HL-60 (cell line): Measurements from ENCODE around the gene APOBEC2.

Experiments used
- DNase-seq, 2 experiments: peaks; one replicate each; pipeline ENCODE4 v3.0.0-alpha.2; 2010 to 2020; ENCODE audit warnings: low read depth in 1 of 2, low spot score in 1 of 2
- H3K27ac ChIP-seq: fragments of 250-450 bp; sonication (Bioruptor Pico); replicated peaks from 2 replicates; pipeline ENCODE4 v1.5.1; 2020; ENCODE audit warnings: mild to moderate bottlenecking, moderate library complexity
- H3K27me3 ChIP-seq: fragments of 250-450 bp; sonication (Bioruptor Pico); 2 replicates; pipeline ENCODE4 v1.5.1; 2021; ENCODE audit warnings: mild to moderate bottlenecking, moderate library complexity; ENCODE audit not compliant: insufficient read depth, poor library complexity, severe bottlenecking
- H3K4me3 ChIP-seq: replicated peaks from 2 replicates; pipeline ENCODE4 v1.5.1; 2011; ENCODE audit warnings: mild to moderate bottlenecking, control low read depth, low read length; ENCODE audit not compliant: insufficient read depth
- CTCF ChIP-seq: IDR thresholded peaks from one replicate; pipeline ENCODE4 v1.5.1; 2011; ENCODE audit warnings: low read length, control low read depth, inconsistent platforms; ENCODE audit not compliant: insufficient read depth
- GABPA ChIP-seq: IDR thresholded peaks from 2 replicates; pipeline ENCODE4 v1.6.1; 2012; ENCODE audit warnings: low read depth
- POLR2AphosphoS5 ChIP-seq: IDR thresholded peaks from 2 replicates; pipeline ENCODE4 v1.6.1; 2012; ENCODE audit warnings: low read depth
- SPI1 ChIP-seq: IDR thresholded peaks from 2 replicates; pipeline ENCODE4 v1.6.1; 2012; ENCODE audit warnings: low read depth, mild to moderate bottlenecking, borderline replicate concordance
- TF ChIP-seq, protein P1 (sequence below): IDR thresholded peaks from 2 replicates; pipeline ENCODE4 v1.6.1; 2012; ENCODE audit warnings: low read depth; ENCODE audit not compliant: insufficient replicate concordance

Gene APOBEC2

DNA sequence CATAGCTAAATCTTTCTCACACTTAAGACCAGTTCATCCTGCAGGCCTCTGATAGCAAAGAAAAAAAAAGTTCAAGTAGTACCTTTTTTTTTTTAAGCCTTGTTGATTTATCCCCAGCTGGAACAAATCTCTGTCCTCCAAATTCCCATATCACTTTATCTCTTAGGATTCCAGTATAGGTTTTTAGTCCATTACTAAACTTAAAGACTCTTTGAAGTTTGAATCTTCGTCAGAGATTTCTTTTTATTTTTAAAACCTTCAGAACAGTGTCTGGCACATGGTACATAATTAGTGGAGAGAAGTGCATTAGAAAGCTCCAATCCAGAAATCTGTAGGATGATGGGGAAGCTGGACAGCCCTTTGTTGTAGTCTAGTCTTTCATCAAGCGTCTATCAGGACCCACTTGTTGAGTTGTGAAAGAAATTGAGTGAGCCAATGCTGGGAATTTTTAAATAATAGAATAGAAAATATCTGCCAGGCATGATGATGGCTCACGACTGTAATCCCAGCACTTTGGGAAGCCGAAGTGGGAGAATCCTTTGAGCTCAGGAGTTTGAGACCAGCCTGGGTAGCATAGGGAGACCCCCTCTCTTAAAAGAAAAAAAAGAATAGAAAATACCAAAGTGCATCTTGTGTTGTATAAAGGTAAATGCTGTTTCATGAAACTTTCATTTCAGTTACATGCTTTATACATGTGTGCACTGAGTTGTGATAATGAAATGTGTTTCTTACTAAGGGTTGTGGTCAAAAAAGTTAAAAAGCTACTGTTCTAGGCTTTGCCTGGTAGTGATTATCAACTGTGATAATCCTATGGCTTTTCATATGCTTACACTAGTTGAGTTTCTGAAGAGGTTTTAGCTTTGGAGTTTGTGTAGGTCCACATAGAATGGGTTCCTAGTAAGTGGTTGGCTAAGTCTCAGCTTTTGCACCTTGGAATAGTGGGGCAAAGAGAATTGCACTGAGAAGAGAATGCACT is 22.9 kb downstream of the APOBEC2 start:
- TF ChIP-seq CTCF (no peak), SPI1 (no peak), GABPA (no peak), POLR2AphosphoS5 (no peak)
- TF ChIP-seq, protein P1, sequence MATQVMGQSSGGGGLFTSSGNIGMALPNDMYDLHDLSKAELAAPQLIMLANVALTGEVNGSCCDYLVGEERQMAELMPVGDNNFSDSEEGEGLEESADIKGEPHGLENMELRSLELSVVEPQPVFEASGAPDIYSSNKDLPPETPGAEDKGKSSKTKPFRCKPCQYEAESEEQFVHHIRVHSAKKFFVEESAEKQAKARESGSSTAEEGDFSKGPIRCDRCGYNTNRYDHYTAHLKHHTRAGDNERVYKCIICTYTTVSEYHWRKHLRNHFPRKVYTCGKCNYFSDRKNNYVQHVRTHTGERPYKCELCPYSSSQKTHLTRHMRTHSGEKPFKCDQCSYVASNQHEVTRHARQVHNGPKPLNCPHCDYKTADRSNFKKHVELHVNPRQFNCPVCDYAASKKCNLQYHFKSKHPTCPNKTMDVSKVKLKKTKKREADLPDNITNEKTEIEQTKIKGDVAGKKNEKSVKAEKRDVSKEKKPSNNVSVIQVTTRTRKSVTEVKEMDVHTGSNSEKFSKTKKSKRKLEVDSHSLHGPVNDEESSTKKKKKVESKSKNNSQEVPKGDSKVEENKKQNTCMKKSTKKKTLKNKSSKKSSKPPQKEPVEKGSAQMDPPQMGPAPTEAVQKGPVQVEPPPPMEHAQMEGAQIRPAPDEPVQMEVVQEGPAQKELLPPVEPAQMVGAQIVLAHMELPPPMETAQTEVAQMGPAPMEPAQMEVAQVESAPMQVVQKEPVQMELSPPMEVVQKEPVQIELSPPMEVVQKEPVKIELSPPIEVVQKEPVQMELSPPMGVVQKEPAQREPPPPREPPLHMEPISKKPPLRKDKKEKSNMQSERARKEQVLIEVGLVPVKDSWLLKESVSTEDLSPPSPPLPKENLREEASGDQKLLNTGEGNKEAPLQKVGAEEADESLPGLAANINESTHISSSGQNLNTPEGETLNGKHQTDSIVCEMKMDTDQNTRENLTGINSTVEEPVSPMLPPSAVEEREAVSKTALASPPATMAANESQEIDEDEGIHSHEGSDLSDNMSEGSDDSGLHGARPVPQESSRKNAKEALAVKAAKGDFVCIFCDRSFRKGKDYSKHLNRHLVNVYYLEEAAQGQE, result no peak
- DNase-seq, result no peak
- no peaks in the 10 kb centered on the region for H3K27me3 ChIP-seq
- H3K27ac ChIP-seq, result no peak overlapping the region
- H3K4me3 ChIP-seq, result no peak overlapping the region

- DNase-seq, result no peak
- TF ChIP-seq, protein P1, result no peak
- TF ChIP-seq POLR2AphosphoS5 (no peak), GABPA (no peak), SPI1 (no peak), CTCF (no peak)
Measured at GRCh38 chr6:41077536-41077935, 24.5 kb downstream of the APOBEC2 start.

DNA sequence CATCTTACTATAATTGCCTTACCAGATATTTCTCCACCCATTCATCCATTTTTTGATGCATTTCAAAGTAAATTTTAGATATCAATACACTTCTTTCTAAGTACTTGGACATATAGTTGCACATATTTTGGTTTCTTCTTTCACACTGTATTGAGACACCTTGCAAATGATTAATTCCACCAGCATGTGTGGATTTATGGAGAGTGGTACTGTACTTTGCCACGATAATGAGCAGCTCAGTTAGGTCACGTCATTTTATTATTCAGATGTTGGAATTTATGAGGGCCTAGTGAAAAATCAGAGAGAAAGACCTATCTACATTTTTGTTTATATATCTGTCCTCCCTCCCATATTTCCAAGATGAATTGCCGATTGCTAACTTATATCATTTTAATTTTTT is 25.1 kb downstream of the APOBEC2 start:
- no peaks in the 10 kb centered on the region for H3K27me3 ChIP-seq
- H3K27ac ChIP-seq, result no peak overlapping the region
- H3K4me3 ChIP-seq, result no peak overlapping the region
- TF ChIP-seq CTCF (no peak), POLR2AphosphoS5 (no peak), GABPA (no peak), SPI1 (no peak)
- TF ChIP-seq, protein P1, result no peak
- DNase-seq, result no peak

More at GRCh38 chr6:41077536-41077935, 24.5 kb downstream of the APOBEC2 start:
- H3K27ac ChIP-seq, result no peak overlapping the region
- no peaks in the 10 kb centered on the region for H3K27me3 ChIP-seq
- no peak overlapping the region for H3K4me3 ChIP-seq
